Endodermal cell (in vitro differentiated cells): Measurements from ENCODE around the gene TNFRSF8. TPM values are rescaled to one million over a fixed set of nuclear protein-coding genes. Genes with fewer than 3 reads are reported as not detected.

Experiments used
- DNase-seq: peaks from one replicate; pipeline ENCODE4 v3.0.0-alpha.2; 2017
- H3K27ac ChIP-seq: 2 replicates; pipeline ENCODE4 v1.5.1; 2013; ENCODE audit warnings: mild to moderate bottlenecking, low read depth, low read length, moderate library complexity
- H3K27me3 ChIP-seq: 2 replicates; pipeline ENCODE4 v1.6.1; 2013; ENCODE audit warnings: mild to moderate bottlenecking, low read length, moderate library complexity; ENCODE audit not compliant: insufficient read depth, control insufficient read depth, poor library complexity, severe bottlenecking
- H3K36me3 ChIP-seq: 2 replicates; pipeline ENCODE4 v1.7.0; 2013; ENCODE audit warnings: mild to moderate bottlenecking, low read length, moderate library complexity; ENCODE audit not compliant: control insufficient read depth, insufficient read depth
- H3K4me1 ChIP-seq: one replicate; pipeline ENCODE4 v1.7.0; 2013; ENCODE audit warnings: low read length; ENCODE audit not compliant: control insufficient read depth, insufficient read depth
- H3K4me3 ChIP-seq: 2 replicates; pipeline ENCODE4 v1.5.1; 2013; ENCODE audit warnings: mild to moderate bottlenecking, low read length, moderate library complexity
- H3K9ac ChIP-seq: 2 replicates; pipeline ENCODE4 v1.6.1; 2013; ENCODE audit warnings: mild to moderate bottlenecking, low read length, moderate library complexity; ENCODE audit not compliant: poor library complexity, severe bottlenecking; ENCODE audit errors: extremely low read depth
- H3K9me3 ChIP-seq: 2 replicates; pipeline ENCODE4 v1.6.1; 2013; ENCODE audit warnings: mild to moderate bottlenecking, low read length, moderate library complexity; ENCODE audit not compliant: control insufficient read depth
- H3K27ac Mint-ChIP-seq: 2 replicates; pipeline ENCODE4 v1.8.0; 2020; ENCODE audit warnings: mixed read lengths
- H3K27me3 Mint-ChIP-seq: 2 replicates; pipeline ENCODE4 v1.8.0; 2021; ENCODE audit warnings: mild to moderate bottlenecking, mixed read lengths; ENCODE audit not compliant: insufficient read depth
- H3K36me3 Mint-ChIP-seq: 2 replicates; pipeline ENCODE4 v1.8.0; 2020; ENCODE audit warnings: low read depth, mixed read lengths
- H3K4me1 Mint-ChIP-seq: 2 replicates; pipeline ENCODE4 v1.8.0; 2020; ENCODE audit warnings: mixed read lengths
- H3K4me3 Mint-ChIP-seq: 2 replicates; pipeline ENCODE4 v1.8.0; 2020; ENCODE audit warnings: mild to moderate bottlenecking, moderate library complexity, mixed read lengths
- H3K9me3 Mint-ChIP-seq: 2 replicates; pipeline ENCODE4 v1.8.0; 2020; ENCODE audit warnings: mild to moderate bottlenecking, mixed read lengths
- WGBS, 2 experiments: methylation state at CpG; one replicate each; pipeline versions ENCODE4 v1.1.5 to v1.1.7; 2013; ENCODE audit warnings: missing lambda C conversion rate in 2 of 2, mixed read lengths in 1 of 2; ENCODE audit not compliant: insufficient coverage in 1 of 2, insufficient read length in 1 of 2; 5-methylcytosine and 5-hydroxymethylcytosine counted together
- total RNA-seq, 2 donors: library from RNA; stranded (reverse); fragmentation: NEBNext Ultra II Directional in 1 of 2; extraction: Animal tissue kit (Norgen Biotek cat#: 25700) in 1 of 2; gene quantifications; 2 replicates in 1 of 2; 3 replicates in 1 of 2; pipeline ENCODE4 v1.2.1, GENCODE V29; 2021
- TF ChIP-seq, protein P1 (sequence below): fragments of 200-600 bp; sonication (generic); conservative IDR thresholded peaks from 2 replicates; pipeline ENCODE4 v1.5.0; 2021; ENCODE audit warnings: antibody characterized with exemption, mild to moderate bottlenecking

The TNFRSF8 gene
- total RNA-seq, 2 donors from 2014 or later = 0.69 to 2.3 TPM

DNA sequence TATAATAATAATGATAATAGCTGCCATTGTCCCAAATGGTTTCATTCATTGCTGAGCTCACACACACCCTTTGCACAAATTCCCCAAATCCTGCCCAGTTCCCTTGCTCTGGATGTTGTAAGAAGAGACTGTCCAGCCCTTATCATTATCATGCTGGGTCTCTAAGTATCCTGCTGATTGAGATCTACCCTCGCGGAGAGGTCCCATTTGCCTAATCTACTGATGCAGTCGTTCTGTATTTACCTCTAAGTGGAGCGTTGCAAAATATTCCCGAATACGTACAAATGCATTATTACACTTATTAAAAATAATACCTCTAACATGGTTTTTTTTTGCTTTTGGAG, 51.2 kb downstream of the TNFRSF8 start:
- Histone ChIP-seq H3K36me3 (no peaks in the 10 kb centered on the region), H3K4me1 (no peaks in the 10 kb centered on the region), H3K9me3 (no peaks in the 10 kb centered on the region), H3K4me3 (no peak overlapping the region), H3K27me3 (no peaks in the 10 kb centered on the region), H3K9ac (no peak overlapping the region), H3K27ac (no peak overlapping the region)
- Mint-ChIP-seq H3K36me3 (no peaks in the 10 kb centered on the region), H3K27me3 (no peaks in the 10 kb centered on the region), H3K27ac (no peak overlapping the region), H3K9me3 (peaks cover 2% of the 10 kb centered on the region), H3K4me3 (no peak overlapping the region), H3K4me1 (peaks cover 6% of the 10 kb centered on the region)
- DNase-seq = no peak
- TF ChIP-seq, protein P1, sequence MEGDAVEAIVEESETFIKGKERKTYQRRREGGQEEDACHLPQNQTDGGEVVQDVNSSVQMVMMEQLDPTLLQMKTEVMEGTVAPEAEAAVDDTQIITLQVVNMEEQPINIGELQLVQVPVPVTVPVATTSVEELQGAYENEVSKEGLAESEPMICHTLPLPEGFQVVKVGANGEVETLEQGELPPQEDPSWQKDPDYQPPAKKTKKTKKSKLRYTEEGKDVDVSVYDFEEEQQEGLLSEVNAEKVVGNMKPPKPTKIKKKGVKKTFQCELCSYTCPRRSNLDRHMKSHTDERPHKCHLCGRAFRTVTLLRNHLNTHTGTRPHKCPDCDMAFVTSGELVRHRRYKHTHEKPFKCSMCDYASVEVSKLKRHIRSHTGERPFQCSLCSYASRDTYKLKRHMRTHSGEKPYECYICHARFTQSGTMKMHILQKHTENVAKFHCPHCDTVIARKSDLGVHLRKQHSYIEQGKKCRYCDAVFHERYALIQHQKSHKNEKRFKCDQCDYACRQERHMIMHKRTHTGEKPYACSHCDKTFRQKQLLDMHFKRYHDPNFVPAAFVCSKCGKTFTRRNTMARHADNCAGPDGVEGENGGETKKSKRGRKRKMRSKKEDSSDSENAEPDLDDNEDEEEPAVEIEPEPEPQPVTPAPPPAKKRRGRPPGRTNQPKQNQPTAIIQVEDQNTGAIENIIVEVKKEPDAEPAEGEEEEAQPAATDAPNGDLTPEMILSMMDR = no peak
- WGBS, 2 experiments = 85% methylated on average over 6 of the region's 6 CpGs; no CpG with 5 or more reads in 1 of the 2 experiments

DNA sequence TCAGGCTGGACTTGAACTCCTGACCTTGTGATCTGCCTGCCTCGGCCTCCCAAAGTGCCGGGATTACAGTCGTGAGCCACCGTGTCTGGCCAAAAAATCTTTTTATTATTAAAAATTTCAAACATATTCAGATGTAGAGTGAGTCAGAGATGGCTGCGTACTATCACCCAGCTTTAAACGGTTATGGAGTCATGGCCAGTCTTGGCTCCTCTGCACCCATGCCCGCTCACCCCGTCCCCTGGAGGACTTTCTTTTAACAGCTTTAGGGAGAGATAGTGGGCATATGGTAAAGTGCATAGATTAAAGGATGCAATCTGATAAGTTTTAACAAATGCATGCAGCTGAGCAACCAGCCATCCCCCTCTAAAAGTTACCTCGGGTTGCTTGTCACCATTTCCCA, 51.8 kb downstream of the TNFRSF8 start:
- no peaks in the 10 kb centered on the region for H3K27me3 ChIP-seq
- Mint-ChIP-seq H3K36me3 (no peaks in the 10 kb centered on the region), H3K27ac (no peak overlapping the region), H3K4me3 (no peak overlapping the region), H3K9me3 (peaks cover 2% of the 10 kb centered on the region), H3K27me3 (no peaks in the 10 kb centered on the region), H3K4me1 (peaks cover 6% of the 10 kb centered on the region)
- H3K27ac ChIP-seq = no peak overlapping the region
- H3K9ac ChIP-seq = no peak overlapping the region
- no peak overlapping the region for H3K4me3 ChIP-seq
- WGBS, 2 experiments = 88 to 93% methylated on average over 4 to 9 of the region's 9 CpGs
- no peaks in the 10 kb centered on the region for H3K9me3 ChIP-seq
- H3K4me1 ChIP-seq = no peaks in the 10 kb centered on the region
- TF ChIP-seq, protein P1 = no peak
- no peaks in the 10 kb centered on the region for H3K36me3 ChIP-seq
- no peak for DNase-seq

DNA sequence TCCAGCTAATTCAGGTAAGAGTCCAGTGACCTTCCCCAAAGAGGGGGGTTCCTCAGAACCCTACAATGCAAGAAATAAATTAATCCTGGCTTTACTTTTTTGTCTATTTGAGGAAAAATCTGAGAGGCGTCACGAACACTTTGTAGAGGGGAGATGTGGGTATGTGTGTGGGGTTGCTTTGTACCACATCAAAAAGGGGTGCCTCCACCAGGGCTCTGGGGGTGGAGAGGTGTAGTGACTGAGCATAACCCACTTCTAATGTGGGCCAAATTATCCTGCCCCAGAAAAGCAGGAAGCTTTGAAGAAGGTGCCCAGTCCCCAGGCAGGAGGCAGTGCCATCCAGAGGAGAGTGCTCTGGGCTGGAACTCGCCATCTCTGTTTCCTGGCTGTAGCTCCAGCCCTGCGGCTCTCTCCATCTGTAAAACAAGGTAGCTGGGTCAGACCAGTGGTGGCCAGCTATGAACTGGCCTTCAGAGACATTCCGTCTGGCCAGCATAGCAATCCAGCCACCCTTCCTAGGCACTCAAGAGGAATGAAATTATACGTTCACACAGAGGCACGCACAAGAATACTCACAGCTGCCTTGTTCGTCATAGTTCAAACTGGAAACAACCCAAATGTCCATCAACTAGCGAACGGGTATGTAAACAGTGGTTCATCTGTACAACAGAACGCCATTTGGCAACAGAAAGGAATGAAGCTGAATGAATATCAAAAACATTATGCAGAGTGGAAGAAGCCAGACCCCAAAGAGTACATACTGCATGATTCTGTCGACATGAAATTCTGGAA, 58.3 kb downstream of the TNFRSF8 start:
- H3K36me3 ChIP-seq = no peaks in the 10 kb centered on the region
- peaks cover 4% of the 10 kb centered on the region for H3K4me1 ChIP-seq
- 94 to 95% methylated on average over 12 of the region's 12 CpGs for WGBS, 2 experiments
- TF ChIP-seq, protein P1 = no peak
- H3K4me1 Mint-ChIP-seq = peaks cover 7% of the 10 kb centered on the region
- DNase-seq = no peak
- no peaks in the 10 kb centered on the region for H3K36me3 Mint-ChIP-seq
- H3K9ac ChIP-seq = no peak overlapping the region
- H3K27ac ChIP-seq = no peak overlapping the region
- no peaks in the 10 kb centered on the region for H3K9me3 ChIP-seq
- H3K27me3 Mint-ChIP-seq = no peaks in the 10 kb centered on the region
- no peaks in the 10 kb centered on the region for H3K27me3 ChIP-seq
- peaks cover 2% of the 10 kb centered on the region for H3K9me3 Mint-ChIP-seq
- H3K4me3 Mint-ChIP-seq = no peak overlapping the region
- no peak overlapping the region for H3K27ac Mint-ChIP-seq
- H3K4me3 ChIP-seq = no peak overlapping the region
